Peyer's patch (tissue), 4 donors: Measurements from ENCODE around the gene CNTN2.

ENCODE experiments used
- POLR2A ChIP-seq, 2 donors: fragments of 450-650 bp; IDR thresholded peaks; one replicate each; pipeline ENCODE4 v1.5.1; 2017; ENCODE audit warnings: antibody characterized with exemption in 2 of 2, mild to moderate bottlenecking in 2 of 2, moderate library complexity in 2 of 2
- TF ChIP-seq, protein P1 (sequence below), 6 experiments: fragments of 450-650 bp in 4 of 6; fragments of 200-600 bp in 2 of 6; sonication (generic) in 1 of 6; IDR thresholded peaks; one replicate each; pipeline ENCODE4 v1.5.1; 2017 to 2019; ENCODE audit warnings: antibody characterized with exemption in 6 of 6, mild to moderate bottlenecking in 3 of 6, moderate library complexity in 1 of 6

GRCh38 chr1:205047764-205048231, 4.8 kb downstream of the CNTN2 start:
- TF ChIP-seq, protein P1, sequence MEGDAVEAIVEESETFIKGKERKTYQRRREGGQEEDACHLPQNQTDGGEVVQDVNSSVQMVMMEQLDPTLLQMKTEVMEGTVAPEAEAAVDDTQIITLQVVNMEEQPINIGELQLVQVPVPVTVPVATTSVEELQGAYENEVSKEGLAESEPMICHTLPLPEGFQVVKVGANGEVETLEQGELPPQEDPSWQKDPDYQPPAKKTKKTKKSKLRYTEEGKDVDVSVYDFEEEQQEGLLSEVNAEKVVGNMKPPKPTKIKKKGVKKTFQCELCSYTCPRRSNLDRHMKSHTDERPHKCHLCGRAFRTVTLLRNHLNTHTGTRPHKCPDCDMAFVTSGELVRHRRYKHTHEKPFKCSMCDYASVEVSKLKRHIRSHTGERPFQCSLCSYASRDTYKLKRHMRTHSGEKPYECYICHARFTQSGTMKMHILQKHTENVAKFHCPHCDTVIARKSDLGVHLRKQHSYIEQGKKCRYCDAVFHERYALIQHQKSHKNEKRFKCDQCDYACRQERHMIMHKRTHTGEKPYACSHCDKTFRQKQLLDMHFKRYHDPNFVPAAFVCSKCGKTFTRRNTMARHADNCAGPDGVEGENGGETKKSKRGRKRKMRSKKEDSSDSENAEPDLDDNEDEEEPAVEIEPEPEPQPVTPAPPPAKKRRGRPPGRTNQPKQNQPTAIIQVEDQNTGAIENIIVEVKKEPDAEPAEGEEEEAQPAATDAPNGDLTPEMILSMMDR (IDR thresholded peaks at IDR 0.05): no peak
- TF ChIP-seq POLR2A (IDR thresholded peaks at IDR 0.05): no peak
